AG10803 (cell line): ENCODE measurements around the gene METAP1D.

Experiments
- DNase-seq: peaks from one replicate; pipeline ENCODE4 v3.0.0; 2010; ENCODE audit warnings: low read depth
- H3K4me3 ChIP-seq: 2 replicates; pipeline ENCODE4 v1.5.1; 2011; ENCODE audit warnings: mild to moderate bottlenecking, low read length, control low read depth
- TF ChIP-seq, protein P1 (sequence below): conservative IDR thresholded peaks from 2 replicates; pipeline ENCODE4 v1.5.1; 2011; ENCODE audit warnings: mild to moderate bottlenecking, low read length, control low read depth, inconsistent platforms

METAP1D gene

DNA sequence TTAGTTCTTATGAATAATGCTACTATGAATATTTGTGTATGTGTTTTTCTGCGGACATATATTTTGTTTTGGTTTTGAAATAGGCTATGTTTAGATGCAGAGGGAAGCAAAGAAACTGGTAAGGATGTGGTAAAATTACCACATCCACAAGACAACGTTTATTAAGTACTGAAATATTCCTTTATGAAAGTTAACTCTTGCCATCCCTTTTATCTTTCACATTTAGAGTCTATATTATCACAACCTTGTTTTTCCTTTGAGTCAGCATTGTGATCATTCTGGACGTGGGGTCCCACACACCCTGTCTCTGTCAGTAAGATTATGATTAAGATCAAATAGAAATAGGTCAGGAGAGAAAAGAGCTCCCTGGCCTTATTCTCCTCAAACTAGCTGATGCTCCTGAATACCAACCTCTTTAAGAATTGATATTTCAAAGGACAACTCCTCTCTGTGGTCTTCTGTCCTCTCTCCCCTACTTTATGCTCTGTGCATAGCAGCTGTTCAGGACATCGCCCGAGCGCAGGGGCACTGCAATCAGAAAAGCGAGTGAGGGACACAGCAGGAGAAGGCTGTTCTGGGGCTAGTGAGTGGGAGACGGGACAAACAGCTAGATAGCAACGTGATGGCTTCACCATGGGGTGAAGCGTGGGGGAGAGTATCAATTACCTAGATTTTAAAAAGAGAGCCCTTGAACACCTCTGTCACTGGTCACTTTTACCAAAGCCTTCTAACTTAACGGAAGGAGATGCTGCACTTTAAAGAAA is 12.2 kb downstream of the METAP1D start:
- H3K4me3 ChIP-seq, result no peak overlapping the region
- TF ChIP-seq, protein P1, sequence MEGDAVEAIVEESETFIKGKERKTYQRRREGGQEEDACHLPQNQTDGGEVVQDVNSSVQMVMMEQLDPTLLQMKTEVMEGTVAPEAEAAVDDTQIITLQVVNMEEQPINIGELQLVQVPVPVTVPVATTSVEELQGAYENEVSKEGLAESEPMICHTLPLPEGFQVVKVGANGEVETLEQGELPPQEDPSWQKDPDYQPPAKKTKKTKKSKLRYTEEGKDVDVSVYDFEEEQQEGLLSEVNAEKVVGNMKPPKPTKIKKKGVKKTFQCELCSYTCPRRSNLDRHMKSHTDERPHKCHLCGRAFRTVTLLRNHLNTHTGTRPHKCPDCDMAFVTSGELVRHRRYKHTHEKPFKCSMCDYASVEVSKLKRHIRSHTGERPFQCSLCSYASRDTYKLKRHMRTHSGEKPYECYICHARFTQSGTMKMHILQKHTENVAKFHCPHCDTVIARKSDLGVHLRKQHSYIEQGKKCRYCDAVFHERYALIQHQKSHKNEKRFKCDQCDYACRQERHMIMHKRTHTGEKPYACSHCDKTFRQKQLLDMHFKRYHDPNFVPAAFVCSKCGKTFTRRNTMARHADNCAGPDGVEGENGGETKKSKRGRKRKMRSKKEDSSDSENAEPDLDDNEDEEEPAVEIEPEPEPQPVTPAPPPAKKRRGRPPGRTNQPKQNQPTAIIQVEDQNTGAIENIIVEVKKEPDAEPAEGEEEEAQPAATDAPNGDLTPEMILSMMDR, result no peak
- no peak for DNase-seq

DNA sequence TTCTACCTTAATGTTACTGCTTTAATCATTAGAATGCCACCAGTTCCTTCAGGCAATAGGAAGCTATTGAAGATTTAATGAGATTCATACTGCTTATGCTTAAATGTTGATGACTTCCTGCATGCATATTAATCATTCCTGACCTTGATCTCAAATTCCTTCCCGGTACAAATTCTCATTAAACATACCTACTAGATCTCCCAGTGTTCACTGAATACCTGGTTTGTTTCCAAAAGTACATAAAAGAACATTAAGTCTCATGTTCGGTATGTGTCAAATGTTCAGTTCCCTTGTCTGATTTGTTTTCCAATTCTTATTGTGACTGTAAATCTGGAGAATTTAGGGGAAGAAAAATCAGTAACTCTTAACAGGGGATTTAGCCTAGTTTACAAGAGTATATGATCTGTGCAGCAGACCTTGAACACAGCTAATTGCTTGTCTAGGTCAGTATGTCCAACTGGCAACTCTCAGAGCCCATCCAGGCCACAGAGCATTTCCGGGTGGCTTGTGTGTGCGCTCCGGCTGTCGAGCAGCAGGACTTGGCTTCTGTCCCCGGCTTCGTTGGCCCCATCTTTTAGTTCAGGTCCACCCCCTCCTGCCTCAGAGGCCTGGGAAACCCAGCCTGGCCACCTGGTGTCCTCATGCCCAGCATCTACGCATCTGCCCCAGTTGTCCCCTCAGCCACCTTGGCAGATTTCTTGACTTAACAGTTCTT is 13.1 kb downstream of the METAP1D start:
- no peak overlapping the region for H3K4me3 ChIP-seq
- TF ChIP-seq, protein P1, result no peak
- peak; percentile 25 for DNase-seq

DNA sequence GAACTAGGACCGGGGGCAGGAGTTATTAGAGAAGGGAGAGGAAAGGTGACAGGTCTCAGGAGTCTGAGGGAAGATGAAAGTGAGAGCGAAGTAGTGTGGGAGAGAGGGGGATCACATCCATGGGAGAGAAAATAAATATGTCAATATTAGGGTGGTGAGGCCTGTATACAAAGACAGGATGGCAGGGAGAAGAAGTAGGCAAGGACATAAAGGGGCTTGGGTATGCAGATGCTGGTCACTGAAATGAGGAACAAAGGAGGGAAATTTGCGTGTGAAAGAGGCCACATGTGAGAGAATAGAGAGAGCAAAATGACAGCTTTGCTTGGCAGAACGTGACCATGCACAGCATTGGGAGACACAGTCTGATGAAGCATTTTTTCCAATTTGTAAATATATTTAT is 13.6 kb downstream of the METAP1D start:
- TF ChIP-seq, protein P1, result no peak
- H3K4me3 ChIP-seq, result no peak overlapping the region
- no peak for DNase-seq

DNA sequence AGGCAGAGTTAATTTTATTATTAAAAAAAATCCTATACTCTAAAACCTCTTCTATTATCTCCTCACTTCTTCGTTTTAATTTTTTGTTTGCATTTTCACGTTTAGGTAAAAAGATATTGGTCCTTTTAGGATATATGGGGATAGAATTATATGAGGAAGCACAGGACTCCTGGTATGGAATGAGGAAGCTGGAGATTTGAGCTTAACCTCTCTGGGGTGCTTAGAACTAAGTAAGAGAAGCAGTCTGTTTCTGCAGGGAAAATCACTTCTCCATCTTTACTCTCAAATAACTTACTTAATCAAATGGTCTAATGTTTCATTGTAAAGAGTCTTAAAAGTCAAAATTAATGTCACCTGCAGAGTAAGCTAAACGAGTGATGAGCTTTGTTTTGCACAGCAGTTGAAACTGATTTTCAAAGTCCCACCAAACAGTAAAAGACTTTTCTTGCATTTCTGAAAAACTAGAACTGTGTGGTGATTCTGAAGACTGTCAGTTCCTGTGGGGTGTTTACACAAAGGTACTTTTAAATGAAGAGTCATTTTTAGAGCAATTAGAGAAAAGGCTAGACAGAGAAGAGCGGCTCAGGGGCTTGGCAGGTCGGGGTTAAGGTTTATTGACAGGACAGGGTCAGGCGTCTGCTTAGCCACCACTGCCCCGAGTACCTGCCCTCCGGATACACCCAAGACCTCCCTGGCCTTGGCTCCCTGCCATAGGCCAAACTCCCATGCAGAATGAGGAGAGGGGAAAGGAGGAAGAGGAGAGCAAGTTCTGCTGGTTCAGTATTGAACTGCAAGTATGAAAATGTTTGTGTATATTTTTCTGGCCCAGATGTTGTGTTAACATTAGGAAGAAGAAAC is 21.6 kb downstream of the METAP1D start:
- TF ChIP-seq, protein P1, result no peak
- DNase-seq, result no peak

GRCh38 chr2:172021955-172022354 is 22.2 kb downstream of the METAP1D start:
- peak; percentile 81 for DNase-seq
- H3K4me3 ChIP-seq, result no peak overlapping the region
- TF ChIP-seq, protein P1, result no peak

More for the DNA sequence above, 21.6 kb downstream of the METAP1D start:
- H3K4me3 ChIP-seq, result no peak overlapping the region

DNA sequence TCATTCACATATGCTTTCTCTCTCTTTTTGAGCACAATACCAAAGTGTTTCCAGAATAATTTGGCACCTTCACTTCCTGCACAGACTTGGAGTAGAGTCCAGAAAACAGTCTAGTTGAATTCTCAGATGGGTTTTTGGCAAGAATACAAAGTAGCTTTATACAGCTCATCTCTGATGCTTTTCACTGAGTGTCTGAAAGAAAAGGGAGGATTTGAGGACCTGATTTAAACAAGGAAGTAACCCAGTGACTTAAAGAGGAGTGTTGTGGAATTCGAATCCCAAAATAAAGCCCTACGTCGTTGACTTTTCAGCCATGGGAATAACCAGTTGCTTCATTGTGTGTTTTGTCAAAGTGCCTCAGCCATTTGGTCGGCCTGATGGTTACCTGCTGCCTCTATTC is 31.8 kb downstream of the METAP1D start:
- no peak for DNase-seq
- H3K4me3 ChIP-seq, result no peak overlapping the region
- TF ChIP-seq, protein P1, result no peak
